Measurements from ENCODE around the gene PROM1.

PROM1 gene

DNA sequence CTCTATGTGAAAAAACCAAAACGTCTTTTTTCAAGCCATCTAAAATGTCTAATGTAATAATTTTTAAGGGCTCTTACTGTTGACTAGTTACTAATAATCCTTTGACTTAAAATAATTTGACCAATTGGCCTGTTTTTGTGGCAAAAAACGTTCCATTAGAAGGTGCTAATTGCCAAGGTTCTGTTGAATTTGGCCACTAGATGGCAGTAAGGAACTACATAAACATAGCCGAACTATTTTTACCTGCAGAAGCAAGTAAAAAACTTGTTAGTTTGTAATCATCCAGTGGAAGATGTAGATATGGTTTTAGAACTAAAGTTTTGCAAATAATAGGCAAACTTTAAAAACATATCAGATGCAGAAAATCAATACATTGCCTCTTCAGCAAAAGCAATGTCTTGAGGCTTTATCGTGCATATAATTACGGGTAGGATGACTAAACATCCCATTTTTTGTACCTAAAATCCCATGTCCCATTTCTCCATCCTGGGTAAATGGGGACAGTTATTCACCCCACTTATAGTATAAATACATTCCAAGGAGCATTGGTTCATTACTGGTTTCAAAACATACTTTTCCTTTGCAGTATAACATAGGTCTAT is 57.6 kb downstream of the PROM1 start:
- no peak for DNase-seq (ENCODE audit: low spot score)

DNA sequence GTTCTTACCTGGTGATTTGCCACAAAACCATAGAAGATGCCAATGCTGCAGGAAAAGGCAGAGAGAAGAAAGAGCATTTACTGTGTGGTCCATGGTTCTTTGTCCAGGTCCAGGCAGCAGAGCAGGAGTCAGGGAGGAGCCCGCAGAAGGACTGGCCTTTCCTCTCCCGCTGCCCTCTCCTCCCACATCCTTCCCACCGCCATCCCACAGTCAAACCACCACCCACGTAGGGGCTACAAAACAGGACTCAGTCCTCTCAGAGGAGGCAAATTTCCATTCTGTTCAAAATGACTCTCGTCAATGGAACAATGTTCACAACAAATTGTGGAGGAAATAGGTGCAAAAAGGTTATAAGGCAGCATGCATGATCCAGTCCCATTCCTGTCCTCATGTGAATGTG is 58.6 kb downstream of the PROM1 start:
- DNase-seq (ENCODE audit: low spot score), result no peak

GRCh38 chr4:16023776-16024408 is 59.9 kb downstream of the PROM1 start:
- no peak for DNase-seq (ENCODE audit: low spot score)

DNA sequence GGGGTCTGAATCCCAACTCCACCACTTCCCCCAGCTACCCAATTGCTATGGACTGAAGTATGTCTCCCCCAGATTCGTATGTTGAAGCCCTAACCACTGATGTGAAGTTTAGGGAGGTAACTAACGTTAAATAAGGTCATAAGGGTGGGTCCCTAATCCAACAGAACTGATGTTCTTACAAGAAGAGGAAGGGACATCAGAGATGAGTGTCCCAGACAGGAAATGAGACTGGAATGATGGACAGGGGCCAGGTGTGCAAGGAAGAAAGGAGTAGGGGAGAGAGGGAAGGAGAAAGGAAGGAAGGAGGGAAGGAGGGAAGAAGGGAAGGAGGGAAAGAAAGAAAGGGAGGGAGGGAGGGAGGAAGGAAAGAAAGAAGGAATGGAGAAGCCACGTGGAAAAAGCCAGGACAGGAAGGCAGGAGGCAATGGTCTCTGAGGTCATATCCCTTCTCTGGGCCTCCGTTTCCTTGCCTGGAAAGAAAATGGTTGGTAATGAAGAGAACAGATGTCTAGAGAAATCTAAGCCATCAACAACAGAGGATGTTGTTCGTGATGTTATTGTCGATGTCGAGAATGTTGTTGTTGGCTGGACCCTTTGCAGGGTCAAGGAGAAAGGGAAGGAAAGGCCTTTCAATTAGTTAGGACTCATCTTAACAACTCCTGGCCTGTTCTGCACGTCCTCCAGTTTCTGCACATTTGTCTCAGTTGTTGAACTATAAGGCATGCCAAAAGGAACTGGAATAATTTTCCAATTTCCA is 61.8 kb downstream of the PROM1 start:
- DNase-seq (ENCODE audit: low spot score), result no peak

GRCh38 chr4:16019649-16020048 is 64.2 kb downstream of the PROM1 start:
- no peak for DNase-seq (ENCODE audit: low spot score)

GRCh38 chr4:16018841-16019240 is 65.0 kb downstream of the PROM1 start:
- no peak for DNase-seq (ENCODE audit: low spot score)

DNA sequence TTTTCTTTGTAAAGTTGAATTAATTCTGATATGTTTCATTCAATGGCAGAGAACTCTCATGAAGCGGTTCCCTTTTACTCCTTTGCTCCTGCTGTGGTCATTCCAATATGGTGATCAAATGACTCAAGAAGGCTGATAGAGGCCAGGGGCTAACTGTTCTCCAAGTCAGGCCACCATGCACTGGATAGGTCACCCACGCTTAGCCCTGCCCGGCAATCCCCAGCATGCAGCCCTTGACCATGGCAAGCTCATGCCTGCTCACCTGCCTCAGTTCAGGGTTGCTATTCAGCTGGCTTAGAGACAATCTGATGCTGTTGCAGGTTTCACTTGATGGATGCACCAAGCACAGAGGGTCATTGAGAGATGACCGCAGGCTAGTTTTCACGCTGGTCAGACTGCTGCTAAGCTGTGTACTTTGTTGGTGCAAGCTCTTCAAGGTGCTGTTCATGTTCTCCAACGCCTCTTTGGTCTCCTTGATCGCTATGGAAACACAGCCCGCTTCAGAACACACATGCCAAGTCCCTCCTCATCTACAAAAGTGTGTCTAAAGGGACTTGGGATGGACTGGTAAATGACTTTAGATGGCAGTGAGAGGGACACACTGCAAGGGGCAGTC is 65.7 kb downstream of the PROM1 start:
- no peak for DNase-seq (ENCODE audit: low spot score)

- no peak for DNase-seq (ENCODE audit: low spot score)
Observed at GRCh38 chr4:16016536-16016935, 67.3 kb downstream of the PROM1 start.

GRCh38 chr4:16011173-16011572 is 72.7 kb downstream of the PROM1 start:
- DNase-seq (ENCODE audit: low spot score), result no peak

DNA sequence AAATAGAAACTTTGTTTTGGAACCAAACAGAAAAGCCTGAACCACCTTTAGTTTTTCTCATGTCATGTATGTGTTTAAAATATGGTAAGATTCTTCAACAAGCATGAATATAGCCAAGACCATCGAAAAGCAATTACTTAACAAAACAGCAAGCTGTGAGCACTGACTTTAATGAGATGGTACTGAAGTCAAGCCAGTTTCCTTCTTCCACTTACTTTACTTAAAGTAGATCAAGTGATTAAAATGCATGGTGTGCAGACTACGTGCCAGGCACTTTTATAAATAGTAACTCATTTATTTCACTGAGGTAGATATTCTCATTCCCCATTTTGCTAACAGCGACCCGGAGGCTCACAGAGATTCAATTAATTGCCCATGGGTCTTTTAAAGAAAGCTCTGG is 74.7 kb downstream of the PROM1 start:
- no peak for DNase-seq (ENCODE audit: low spot score)

GRCh38 chr4:16007471-16008095 is 76.2 kb downstream of the PROM1 start:
- no peak for DNase-seq (ENCODE audit: low spot score)

GRCh38 chr4:16006771-16007446 is 76.9 kb downstream of the PROM1 start:
- DNase-seq (ENCODE audit: low spot score), result no peak

DNA sequence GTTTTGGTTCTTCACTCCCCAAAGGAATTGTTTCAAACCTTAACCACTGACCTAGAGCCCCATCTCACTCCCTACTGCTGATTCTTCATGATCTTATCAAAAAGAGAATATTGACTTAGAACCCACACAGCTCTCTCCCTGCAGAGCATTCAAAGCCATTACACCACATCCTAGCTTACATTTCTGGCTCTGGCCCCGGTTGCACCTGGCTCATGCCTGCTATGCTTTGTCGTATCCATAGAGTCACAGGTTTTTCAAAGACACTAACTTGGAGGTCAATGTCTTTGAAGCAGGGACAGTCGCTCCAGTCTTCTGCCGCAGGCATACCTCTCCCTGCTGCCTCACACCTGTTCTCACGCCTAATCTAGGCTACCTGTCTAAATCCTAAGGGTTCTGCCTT is 78.1 kb downstream of the PROM1 start:
- no peak for DNase-seq (ENCODE audit: low spot score)

DNA sequence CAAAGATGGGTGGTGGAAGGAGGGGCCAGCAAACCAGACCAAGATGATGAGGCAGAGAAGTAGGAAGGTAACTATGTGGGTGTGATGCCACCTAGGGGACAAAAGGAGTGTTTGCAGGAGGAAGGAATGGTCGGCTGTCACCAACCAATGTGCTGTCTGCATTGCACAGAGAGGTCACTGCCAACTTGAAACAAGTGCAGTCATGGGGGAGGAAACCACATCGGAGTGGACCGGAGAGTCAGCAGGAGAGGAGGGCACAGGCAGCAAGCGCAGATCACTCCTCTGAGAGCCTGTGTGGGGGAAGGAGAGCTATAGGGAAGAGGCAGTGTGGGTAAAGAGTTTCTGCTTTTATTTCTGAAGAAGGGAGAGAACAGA is 82.4 kb downstream of the PROM1 start:
- peak; percentile 82 for DNase-seq (ENCODE audit: low spot score)

GRCh38 chr4:16000708-16001483 is 82.9 kb downstream of the PROM1 start:
- no peak for DNase-seq (ENCODE audit: low spot score)

DNA sequence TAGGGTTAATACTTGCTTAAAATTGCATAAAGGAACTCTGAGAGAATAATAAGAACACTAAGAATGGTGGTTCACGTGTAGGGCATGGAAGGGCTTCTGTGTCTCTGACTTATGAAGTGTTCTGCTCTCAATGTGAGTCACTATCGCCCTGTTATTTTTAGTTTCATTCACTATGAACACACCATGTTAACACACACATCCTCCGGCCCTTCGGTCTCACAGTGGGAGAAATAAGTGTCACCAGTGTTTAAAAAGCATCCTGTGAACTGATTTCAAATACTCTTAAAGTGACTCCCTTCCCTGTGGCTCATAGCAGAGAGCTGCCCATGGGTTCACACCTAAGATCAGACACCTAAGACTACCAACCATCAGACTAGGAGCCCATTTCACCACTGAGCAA is 87.0 kb downstream of the PROM1 start:
- no peak for DNase-seq (ENCODE audit: low spot score)

GRCh38 chr4:15995826-15996225 is 88.0 kb downstream of the PROM1 start:
- no peak for DNase-seq (ENCODE audit: low spot score)

- DNase-seq (ENCODE audit: low spot score), result no peak
Observed at GRCh38 chr4:15992167-15992485, 91.7 kb downstream of the PROM1 start.

DNA sequence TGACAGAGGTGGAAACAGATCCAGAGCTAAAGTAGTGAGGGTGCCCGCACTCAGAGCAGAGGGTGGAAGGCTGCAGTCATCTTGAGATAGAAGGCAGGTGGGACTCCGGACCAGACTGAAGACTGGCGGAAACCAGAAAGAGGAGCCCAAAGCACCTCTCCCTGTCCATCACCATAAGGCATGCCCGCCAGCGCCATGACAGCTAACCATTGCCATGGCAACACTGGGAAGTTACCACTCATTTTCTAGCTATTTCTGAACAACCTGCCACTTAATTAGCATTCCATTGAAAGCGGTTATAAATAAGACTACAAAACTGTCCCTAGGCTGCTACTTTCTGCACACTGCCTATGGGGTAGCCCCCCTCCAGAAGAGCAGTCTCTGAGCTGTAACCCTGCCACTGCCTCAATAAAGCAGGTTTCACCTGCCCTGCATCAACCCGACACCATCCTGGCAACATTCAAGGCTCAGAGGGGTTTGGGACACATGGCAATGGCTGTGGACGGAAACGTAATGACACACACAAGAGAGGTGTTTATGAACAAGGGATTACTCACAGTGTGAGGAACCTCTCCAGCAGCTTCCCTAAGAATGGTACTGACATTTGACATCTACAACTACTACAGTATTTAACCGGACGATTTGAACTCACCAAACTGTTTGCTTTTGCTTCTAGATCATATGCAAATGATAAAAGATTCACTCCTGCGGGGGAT is 93.1 kb downstream of the PROM1 start:
- no peak for DNase-seq (ENCODE audit: low spot score)

GRCh38 chr4:15989424-15989823 is 94.4 kb downstream of the PROM1 start:
- no peak for DNase-seq (ENCODE audit: low spot score)

DNA sequence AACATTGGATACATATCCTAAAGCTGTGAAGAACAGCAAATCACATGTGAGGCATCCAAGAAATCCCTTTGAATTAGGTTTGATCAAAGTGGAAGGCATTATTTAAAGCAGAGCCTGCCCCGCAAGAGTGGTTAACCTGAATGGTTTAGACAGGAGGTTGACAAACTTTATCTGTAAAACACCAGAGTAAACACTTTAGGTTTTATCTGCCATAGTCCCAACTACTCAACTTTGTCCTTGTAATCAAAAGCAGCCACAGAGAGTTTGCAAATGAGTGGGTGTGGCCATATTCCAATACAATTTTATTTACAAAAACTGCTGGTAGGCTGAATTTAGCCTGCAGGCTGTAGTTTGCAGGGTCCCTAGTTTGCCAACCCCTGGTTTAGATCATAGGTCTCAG is 95.6 kb downstream of the PROM1 start:
- DNase-seq (ENCODE audit: low spot score), result no peak
